ENCODE data around the gene CEP126.

Gene CEP126

GRCh38 chr11:101940901-101941520, 26.2 kb downstream of the CEP126 start:
- CTCF ChIA-PET: interaction anchor here (0.8 kb wide), 1 partner anchor 73 kb away, joined by 3 read pairs; no protein-coding TSS in a partner anchor

GRCh38 chr11:101944923-101945322, 30.1 kb downstream of the CEP126 start:
- no peak for DNase-seq (ENCODE audit: low read depth, low spot score)
- TF ChIP-seq CTCF (IDR thresholded peaks at IDR 0.05; ENCODE audit: insufficient read depth, low read length, missing control alignments): no peak
- CTCF ChIA-PET: interaction anchor here (0.8 to 2.5 kb wide), 5 partner anchors 10 to 65 kb away, joined by 3 to 9 read pairs (median 3); partner anchors contain the start of gene CEP126
- no peak overlapping the region for H3K4me3 ChIP-seq (ENCODE audit: low read depth, low read length)
- POLR2A ChIA-PET: no interaction called here

More at GRCh38 chr11:101940901-101941520, 26.2 kb downstream of the CEP126 start:
- no peak for DNase-seq (ENCODE audit: low read depth, low spot score)
- no peak overlapping the region for H3K4me3 ChIP-seq (ENCODE audit: low read depth, low read length)
- TF ChIP-seq CTCF (IDR thresholded peaks at IDR 0.05; ENCODE audit: insufficient read depth, low read length, missing control alignments): no peak
- POLR2A ChIA-PET: no interaction called here

GRCh38 chr11:101945448-101945847, 30.6 kb downstream of the CEP126 start:
- TF ChIP-seq CTCF (IDR thresholded peaks at IDR 0.05; ENCODE audit: insufficient read depth, low read length, missing control alignments): no peak
- DNase-seq (ENCODE audit: low read depth, low spot score): no peak
- H3K4me3 ChIP-seq (ENCODE audit: low read depth, low read length): no peak overlapping the region
- CTCF ChIA-PET: interaction anchor here (0.8 to 2.5 kb wide), 6 partner anchors 10 to 84 kb away, joined by 3 to 9 read pairs (median 4); partner anchors contain the start of gene CEP126
- POLR2A ChIA-PET: no interaction called here

GRCh38 chr11:101949680-101950220, 34.9 kb downstream of the CEP126 start:
- ChIA-PET POLR2A (no interaction called here), CTCF (no interaction called here)
- no peak for TF ChIP-seq CTCF (IDR thresholded peaks at IDR 0.05; ENCODE audit: insufficient read depth, low read length, missing control alignments)
- H3K4me3 ChIP-seq (ENCODE audit: low read depth, low read length): no peak overlapping the region
- no peak for DNase-seq (ENCODE audit: low read depth, low spot score)

- ChIA-PET POLR2A (no interaction called here), CTCF (interaction anchor here (1.2 kb wide), 1 partner anchor 10 kb away, joined by 4 read pairs; no protein-coding TSS in a partner anchor)
- no peak overlapping the region for H3K4me3 ChIP-seq (ENCODE audit: low read depth, low read length)
- no peak for TF ChIP-seq CTCF (IDR thresholded peaks at IDR 0.05; ENCODE audit: insufficient read depth, low read length, missing control alignments)
- no peak for DNase-seq (ENCODE audit: low read depth, low spot score)
Measured at GRCh38 chr11:101955278-101955677, 40.5 kb downstream of the CEP126 start.

- no peak for DNase-seq (ENCODE audit: low read depth, low spot score)
- ChIA-PET CTCF (interaction anchor here (1.2 kb wide), 1 partner anchor 11 kb away, joined by 4 read pairs; no protein-coding TSS in a partner anchor), POLR2A (no interaction called here)
- H3K4me3 ChIP-seq (ENCODE audit: low read depth, low read length): no peak overlapping the region
- TF ChIP-seq CTCF (IDR thresholded peaks at IDR 0.05; ENCODE audit: insufficient read depth, low read length, missing control alignments): no peak
Measured at GRCh38 chr11:101955701-101956100, 40.9 kb downstream of the CEP126 start.

All from AG04449 (cell line).